OCI-LY3 (cell line): Measurements from ENCODE around the gene SH3TC2.

ENCODE experiments used
- CTCF ChIP-seq: fragments of 200-600, 300-600 bp; sonication (generic); IDR thresholded peaks from 2 replicates; pipeline ENCODE4 v1.5.1; 2014; ENCODE audit warnings: antibody characterized with exemption, low read length, low read depth
- EZH2phosphoT487 ChIP-seq: fragments of 200-600 bp; shearing (Covaris generic); IDR thresholded peaks from 2 replicates; pipeline ENCODE4 v1.6.1; 2018; ENCODE audit warnings: antibody characterized with exemption, mixed run types, low read depth

GRCh38 chr5:148968311-148968710 is 94.6 kb downstream of the SH3TC2 start:
- no peak for TF ChIP-seq CTCF
- no peak for TF ChIP-seq EZH2phosphoT487
